CD4-positive, alpha-beta memory T cell (primary cell): Measurements from ENCODE around the gene AMZ1. TPM values are rescaled to one million over a fixed set of nuclear protein-coding genes. Genes with fewer than 3 reads are reported as not detected.
A peak's percentile ranks its signal among the peaks of the same experiment; 100 is the strongest.

ENCODE experiments used
- CTCF ChIA-PET: fragments of 350-600 bp; sonication (Branson Sonifier 250); formaldehyde crosslinking; loops from one replicate; lab custom pipeline; 2021; ENCODE audit warnings: inconsistent platforms; ENCODE audit not compliant: partially characterized antibody; lab: Charles Lee
- POLR2A ChIA-PET: fragments of 350-600 bp; sonication (Branson Sonifier 250); formaldehyde crosslinking; loops from one replicate; lab custom pipeline; 2021; ENCODE audit not compliant: partially characterized antibody; lab: Charles Lee
- DNase-seq, 5 donors: peaks; one replicate each; pipeline versions ENCODE4 v3.0.0 to v3.0.0-alpha.2; 2020 to 2022; ENCODE audit warnings: mixed read lengths in 1 of 5
- H3K27ac ChIP-seq: one replicate; pipeline ENCODE4 v1.7.0; 2013; ENCODE audit warnings: low read depth, low read length
- H3K27me3 ChIP-seq: 2 replicates; pipeline ENCODE4 v1.7.0; 2013; ENCODE audit warnings: mild to moderate bottlenecking, low read length, moderate library complexity; ENCODE audit not compliant: insufficient read depth
- H3K36me3 ChIP-seq: 2 replicates; pipeline ENCODE4 v1.7.0; 2013; ENCODE audit warnings: mild to moderate bottlenecking, low read length, moderate library complexity; ENCODE audit not compliant: insufficient read depth
- H3K4me1 ChIP-seq: 2 replicates; pipeline ENCODE4 v1.7.0; 2013; ENCODE audit warnings: mild to moderate bottlenecking, low read length, moderate library complexity; ENCODE audit not compliant: insufficient read depth
- H3K4me3 ChIP-seq, 2 donors: one replicate each; pipeline ENCODE4 v1.7.0; 2013; ENCODE audit warnings: low read length in 2 of 2, mild to moderate bottlenecking in 1 of 2
- H3K9me3 ChIP-seq, 2 donors: one replicate each; pipeline ENCODE4 v1.7.0; 2013; ENCODE audit warnings: low read length in 2 of 2, control low read depth in 1 of 2; ENCODE audit not compliant: control insufficient read depth in 1 of 2
- H3K27ac Mint-ChIP-seq, 7 donors: one replicate each; pipeline ENCODE4 v1.8.0; 2020 to 2021; ENCODE audit warnings: mixed read lengths in 7 of 7, mild to moderate bottlenecking in 6 of 7, inconsistent platforms in 3 of 7, moderate library complexity in 3 of 7
- H3K27me3 Mint-ChIP-seq, 2 donors: one replicate each; pipeline ENCODE4 v1.8.0; 2020 to 2021; ENCODE audit warnings: mixed read lengths in 2 of 2
- H3K36me3 Mint-ChIP-seq, 2 donors: one replicate each; pipeline ENCODE4 v1.8.0; 2020 to 2021; ENCODE audit warnings: mixed read lengths in 2 of 2, inconsistent platforms in 1 of 2, mild to moderate bottlenecking in 1 of 2
- H3K4me1 Mint-ChIP-seq, 4 donors: one replicate each; pipeline ENCODE4 v1.8.0; 2020 to 2021; ENCODE audit warnings: mixed read lengths in 4 of 4, mild to moderate bottlenecking in 1 of 4
- H3K4me3 Mint-ChIP-seq, 8 donors: one replicate each; pipeline ENCODE4 v1.8.0; 2020 to 2021; ENCODE audit warnings: mixed read lengths in 8 of 8, mild to moderate bottlenecking in 7 of 8, moderate library complexity in 6 of 8, inconsistent platforms in 3 of 8
- H3K9me3 Mint-ChIP-seq, 8 donors: one replicate each; pipeline ENCODE4 v1.8.0; 2020 to 2021; ENCODE audit warnings: mixed read lengths in 8 of 8, mild to moderate bottlenecking in 5 of 8, inconsistent platforms in 3 of 8, moderate library complexity in 1 of 8
- intact Hi-C: fragments of 100-400 bp; cut with micrococcal nuclease; formaldehyde crosslinking; loops from one replicate; pipeline ENCODE4 v1.15.1; 2023
- polyA plus RNA-seq, 2 donors: library from polyadenylated mRNA; unstranded; fragments of 300-500 nt; fragmentation: Illumina TruSeq; gene quantifications; one replicate each; pipeline ENCODE4 v1.2.3, GENCODE V29; 2021
- total RNA-seq, 2 experiments: library from RNA; stranded (reverse); gene quantifications; one replicate each; pipeline ENCODE4 v1.2.3, GENCODE V29; 2021

The AMZ1 gene
- total and polyA plus RNA-seq, 4 experiments from 2014 or later = 0.15 to 2.0 (median 1.6) TPM; not detected in 1

- POLR2A ChIA-PET = interaction anchor here (3.2 kb wide), 1 partner anchor 18 kb away, joined by 13 read pairs; no protein-coding TSS in a partner anchor
- Mint-ChIP-seq H3K9me3 (peaks cover 0 to 2% (median 0%) of the 10 kb centered on the region in 8 donors), H3K27ac (peak overlapping the region; percentile 22 to 75 (median 60)), H3K4me3 (peak overlapping the region in 2 of 8 donors; percentile 54 to 78), H3K4me1 (peaks cover 36 to 73% (median 52%) of the 10 kb centered on the region in 4 donors), H3K36me3 (peaks cover 0 to 2% of the 10 kb centered on the region in 2 donors), H3K27me3 (peaks cover 0 to 3% of the 10 kb centered on the region in 2 donors)
- CTCF ChIA-PET = interaction anchor here (3.5 to 16.2 kb wide), 2 partner anchors 18 to 47 kb away, joined by 14 to 220 read pairs; no protein-coding TSS in a partner anchor
- intact Hi-C loops = loop anchor here (10.0 kb wide), 1 partner anchor 1142 kb away; the partner anchor contains the start of gene PSMG3
- no peaks in the 10 kb centered on the region for H3K9me3 ChIP-seq
- no peak for DNase-seq
- no peak overlapping the region for H3K27ac ChIP-seq
- no peaks in the 10 kb centered on the region for H3K36me3 ChIP-seq
- no peaks in the 10 kb centered on the region for H3K27me3 ChIP-seq
- H3K4me3 ChIP-seq = no peak overlapping the region
- peaks cover 68% of the 10 kb centered on the region for H3K4me1 ChIP-seq
Observed at GRCh38 chr7:2716906-2717292, 28.9 kb downstream of the AMZ1 start.

- POLR2A ChIA-PET = interaction anchor here (3.2 to 3.7 kb wide), 2 partner anchors 8 to 18 kb away, joined by 13 to 30 read pairs; no protein-coding TSS in a partner anchor
- CTCF ChIA-PET = interaction anchor here (1.6 to 16.2 kb wide), 6 partner anchors 9 to 266 kb away, joined by 3 to 220 read pairs (median 12); no protein-coding TSS in a partner anchor
- intact Hi-C loops = loop anchor here (10.0 kb wide), 1 partner anchor 1143 kb away; the partner anchor contains the start of gene PSMG3
- Histone ChIP-seq H3K4me1 (peaks cover 63% of the 10 kb centered on the region), H3K27me3 (no peaks in the 10 kb centered on the region), H3K4me3 (no peak overlapping the region), H3K9me3 (no peaks in the 10 kb centered on the region), H3K36me3 (no peaks in the 10 kb centered on the region), H3K27ac (no peak overlapping the region)
- peak in 3 of 5 donors; percentile 15 to 32 (median 26) for DNase-seq
- peak overlapping the region in 6 of 8 donors; percentile 27 to 71 (median 56) for H3K4me3 Mint-ChIP-seq
- H3K27me3 Mint-ChIP-seq = peaks cover 0 to 3% of the 10 kb centered on the region in 2 donors
- H3K4me1 Mint-ChIP-seq = peaks cover 36 to 73% (median 52%) of the 10 kb centered on the region in 4 donors
- H3K27ac Mint-ChIP-seq = peak overlapping the region; percentile 24 to 87 (median 67)
- H3K36me3 Mint-ChIP-seq = peaks cover 0 to 2% of the 10 kb centered on the region in 2 donors
- peaks cover 0 to 2% (median 0%) of the 10 kb centered on the region in 8 donors for H3K9me3 Mint-ChIP-seq
Observed at GRCh38 chr7:2717293-2718261, 29.6 kb downstream of the AMZ1 start.

- H3K4me3 Mint-ChIP-seq = peak overlapping the region in 4 of 8 donors; percentile 17 to 49 (median 32)
- Histone ChIP-seq H3K4me1 (peaks cover 63% of the 10 kb centered on the region), H3K4me3 (no peak overlapping the region), H3K27me3 (no peaks in the 10 kb centered on the region), H3K36me3 (no peaks in the 10 kb centered on the region), H3K9me3 (no peaks in the 10 kb centered on the region), H3K27ac (no peak overlapping the region)
- CTCF ChIA-PET = interaction anchor here (0.7 to 16.2 kb wide), 11 partner anchors 9 to 267 kb away, joined by 3 to 220 read pairs (median 5); no protein-coding TSS in a partner anchor
- intact Hi-C loops = loop anchor here (10.0 kb wide), 1 partner anchor 1144 kb away; the partner anchor contains the start of gene PSMG3
- DNase-seq = no peak
- H3K27ac Mint-ChIP-seq = peak overlapping the region in 4 of 7 donors; percentile 32 to 75 (median 57)
- H3K9me3 Mint-ChIP-seq = peaks cover 0 to 2% (median 0%) of the 10 kb centered on the region in 8 donors
- H3K27me3 Mint-ChIP-seq = peaks cover 0 to 3% of the 10 kb centered on the region in 2 donors
- POLR2A ChIA-PET = interaction anchor here (0.6 to 3.7 kb wide), 3 partner anchors 9 to 20 kb away, joined by 3 to 30 read pairs (median 13); no protein-coding TSS in a partner anchor
- peaks cover 0 to 2% of the 10 kb centered on the region in 2 donors for H3K36me3 Mint-ChIP-seq
- peaks cover 36 to 72% (median 52%) of the 10 kb centered on the region in 4 donors for H3K4me1 Mint-ChIP-seq
Observed at GRCh38 chr7:2718296-2718965, 30.4 kb downstream of the AMZ1 start.

- Histone ChIP-seq H3K4me1 (peaks cover 63% of the 10 kb centered on the region), H3K9me3 (no peaks in the 10 kb centered on the region), H3K4me3 (no peak overlapping the region), H3K27me3 (no peaks in the 10 kb centered on the region), H3K36me3 (no peaks in the 10 kb centered on the region), H3K27ac (no peak overlapping the region)
- CTCF ChIA-PET = interaction anchor here (0.7 to 16.2 kb wide), 11 partner anchors 9 to 268 kb away, joined by 3 to 220 read pairs (median 5); no protein-coding TSS in a partner anchor
- Mint-ChIP-seq H3K4me1 (peaks cover 32 to 66% (median 47%) of the 10 kb centered on the region in 4 donors), H3K27me3 (peaks cover 0 to 3% of the 10 kb centered on the region in 2 donors), H3K4me3 (peak overlapping the region in 4 of 8 donors; percentile 17 to 49 (median 32)), H3K27ac (peak overlapping the region in 4 of 7 donors; percentile 18 to 75 (median 42)), H3K36me3 (peaks cover 0 to 2% of the 10 kb centered on the region in 2 donors), H3K9me3 (peaks cover 0 to 2% (median 0%) of the 10 kb centered on the region in 8 donors)
- POLR2A ChIA-PET = interaction anchor here (0.6 to 3.7 kb wide), 3 partner anchors 9 to 48 kb away, joined by 3 to 30 read pairs (median 4); no protein-coding TSS in a partner anchor
- DNase-seq = peak in 4 of 5 donors; percentile 45 to 64 (median 60)
- intact Hi-C loops = loop anchor here (1.0 to 10.0 kb wide), 2 partner anchors 8 to 1144 kb away; partner anchors contain the start of gene PSMG3
Observed at GRCh38 chr7:2719007-2719406, 31.0 kb downstream of the AMZ1 start.

- H3K4me1 Mint-ChIP-seq = peaks cover 28 to 56% (median 40%) of the 10 kb centered on the region in 4 donors
- Histone ChIP-seq H3K9me3 (no peaks in the 10 kb centered on the region), H3K4me1 (peaks cover 56% of the 10 kb centered on the region), H3K4me3 (no peak overlapping the region), H3K27ac (no peak overlapping the region), H3K36me3 (no peaks in the 10 kb centered on the region), H3K27me3 (no peaks in the 10 kb centered on the region)
- intact Hi-C loops = no loop called here
- H3K9me3 Mint-ChIP-seq = peaks cover 0 to 2% (median 0%) of the 10 kb centered on the region in 8 donors
- DNase-seq = no peak
- peaks cover 0 to 3% of the 10 kb centered on the region in 2 donors for H3K27me3 Mint-ChIP-seq
- peak overlapping the region in 5 of 7 donors; percentile 13 to 41 (median 29) for H3K27ac Mint-ChIP-seq
- peaks cover 1 to 2% of the 10 kb centered on the region in 2 donors for H3K36me3 Mint-ChIP-seq
- H3K4me3 Mint-ChIP-seq = no peak overlapping the region
- ChIA-PET POLR2A (interaction anchor here (1.1 to 3.7 kb wide), 2 partner anchors 10 to 49 kb away, joined by 4 to 30 read pairs; no protein-coding TSS in a partner anchor), CTCF (interaction anchor here (3.5 to 16.2 kb wide), 3 partner anchors 11 to 50 kb away, joined by 14 to 220 read pairs (median 64); no protein-coding TSS in a partner anchor)
Observed at GRCh38 chr7:2720024-2720423, 32.0 kb downstream of the AMZ1 start.

GRCh38 chr7:2721842-2722241, 33.8 kb downstream of the AMZ1 start:
- ChIA-PET POLR2A (interaction anchor here (0.6 to 1.0 kb wide), 2 partner anchors 11 to 34 kb away, joined by 3 to 4 read pairs; no protein-coding TSS in a partner anchor), CTCF (interaction anchor here (3.1 to 4.8 kb wide), 2 partner anchors 12 to 13 kb away, joined by 13 to 64 read pairs; no protein-coding TSS in a partner anchor)
- H3K9me3 Mint-ChIP-seq = peaks cover 0 to 2% (median 0%) of the 10 kb centered on the region in 8 donors
- H3K27me3 Mint-ChIP-seq = peaks cover 0 to 1% of the 10 kb centered on the region in 2 donors
- H3K4me1 Mint-ChIP-seq = peaks cover 13 to 38% (median 23%) of the 10 kb centered on the region in 4 donors
- Histone ChIP-seq H3K4me1 (peaks cover 38% of the 10 kb centered on the region), H3K36me3 (no peaks in the 10 kb centered on the region), H3K9me3 (no peaks in the 10 kb centered on the region), H3K27me3 (no peaks in the 10 kb centered on the region), H3K4me3 (no peak overlapping the region), H3K27ac (no peak overlapping the region)
- H3K27ac Mint-ChIP-seq = no peak overlapping the region
- DNase-seq = no peak
- peaks cover 2 to 5% of the 10 kb centered on the region in 2 donors for H3K36me3 Mint-ChIP-seq
- intact Hi-C loops = no loop called here
- H3K4me3 Mint-ChIP-seq = no peak overlapping the region
